GM12892 (cell line): ENCODE measurements around the gene RGS10.

Experiments used
- POLR2A ChIP-seq: IDR thresholded peaks from 2 replicates; pipeline ENCODE4 v1.6.1; 2011; ENCODE audit warnings: low read depth, low read length, control low read depth
- POLR2AphosphoS5 ChIP-seq: IDR thresholded peaks from 2 replicates; pipeline ENCODE4 v1.6.1; 2011; ENCODE audit warnings: low read depth, low read length, control low read depth

DNA sequence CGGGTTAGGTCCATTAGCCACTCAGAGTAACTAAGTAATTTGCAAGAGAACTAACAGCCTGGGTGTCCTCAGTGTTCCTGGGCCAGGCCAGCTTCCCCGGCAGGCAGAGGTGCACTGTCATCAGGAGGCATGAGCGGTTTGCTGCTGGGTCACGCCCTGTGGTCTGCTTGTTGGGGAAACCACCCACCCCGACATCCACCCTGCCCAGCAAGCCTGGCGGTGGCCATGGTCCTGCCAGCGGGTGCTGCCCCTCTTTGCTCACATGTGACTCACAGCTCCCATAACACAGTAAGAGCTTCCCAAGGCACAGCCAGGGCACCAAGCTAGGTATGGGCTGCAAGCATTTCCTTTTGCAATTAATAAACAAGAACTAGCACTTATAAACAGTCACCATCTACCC, 75.9 kb downstream of the RGS10 start:
- TF ChIP-seq POLR2A: no peak
- no peak for TF ChIP-seq POLR2AphosphoS5
